Activated B cell treated with CpG ODN at 0.5 μM for 24 hours (primary cell): ENCODE results near the gene CREB3L2. TPM values are rescaled to one million over a fixed set of nuclear protein-coding genes. Genes with fewer than 3 reads are reported as not detected.
"Not testable (repeated sequence)": the region's sequence is repeated elsewhere in the genome, so short reads cannot be mapped to it uniquely, and the experiment has no call there.

Source experiments
- ATAC-seq: fragments of 200-7000 bp; cut with Tn5 transposase; one replicate; pipeline ENCODE4 v1.10.0; 2021; ENCODE audit warnings: low read depth, mild to moderate bottlenecking, moderate library complexity
- CTCF ChIA-PET: fragments of 350-600 bp; sonication (Branson Sonifier 250); formaldehyde crosslinking; loops from one replicate; lab custom pipeline; 2021; ENCODE audit warnings: antibody characterized with exemption; lab: Charles Lee
- POLR2A ChIA-PET: fragments of 350-600 bp; sonication (Branson Sonifier 250); formaldehyde crosslinking; loops from one replicate; lab custom pipeline; 2021; ENCODE audit warnings: antibody characterized with exemption; lab: Charles Lee
- DNase-seq: peaks from one replicate; pipeline ENCODE4 v3.0.0; 2022
- H3K27ac Mint-ChIP-seq: one replicate; pipeline ENCODE4 v1.8.0; 2020; ENCODE audit warnings: mixed read lengths
- H3K27me3 Mint-ChIP-seq: one replicate; pipeline ENCODE4 v1.8.0; 2021; ENCODE audit warnings: mixed read lengths
- H3K36me3 Mint-ChIP-seq: one replicate; pipeline ENCODE4 v1.8.0; 2021; ENCODE audit warnings: low read depth, mixed read lengths
- H3K4me1 Mint-ChIP-seq: one replicate; pipeline ENCODE4 v1.8.0; 2021; ENCODE audit warnings: mixed read lengths
- H3K4me3 Mint-ChIP-seq: one replicate; pipeline ENCODE4 v1.8.0; 2020; ENCODE audit warnings: mild to moderate bottlenecking, mixed read lengths
- H3K9me3 Mint-ChIP-seq: one replicate; pipeline ENCODE4 v1.8.0; 2020; ENCODE audit warnings: mixed read lengths
- CTCF ChIP-seq: fragments of 200-600 bp; IDR thresholded peaks from one replicate; pipeline ENCODE4 v1.8.0; 2022; ENCODE audit warnings: antibody characterized with exemption, mild to moderate bottlenecking
- intact Hi-C: fragments of 100-400 bp; cut with micrococcal nuclease; formaldehyde crosslinking; loops from one replicate; pipeline ENCODE4 v1.15.1; 2024
- total RNA-seq: library from RNA; stranded (reverse); gene quantifications from 2 replicates; pipeline ENCODE4 v1.2.3, GENCODE V29; 2022

Gene CREB3L2
- total RNA-seq, 1 donor from 2014 or later: 21.7 TPM

DNA sequence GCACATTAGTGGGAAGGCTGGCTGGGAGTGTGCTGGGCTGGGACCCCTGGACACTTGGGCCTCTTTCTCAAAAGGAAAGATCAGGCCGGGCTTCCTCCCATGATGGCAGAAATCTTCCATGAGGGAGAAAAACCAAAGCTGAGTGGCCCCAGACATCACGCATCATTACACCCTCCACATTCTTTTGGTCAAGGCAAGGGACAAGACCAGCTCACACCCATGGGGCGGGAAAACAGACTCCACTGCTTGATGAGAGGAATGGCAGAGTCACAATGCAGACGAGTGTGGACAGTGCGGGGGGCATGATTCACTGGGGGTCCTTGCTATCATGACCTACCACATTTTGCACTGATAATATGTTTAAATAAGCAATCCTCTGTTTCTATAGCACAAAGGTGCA, 73.3 kb downstream of the CREB3L2 start:
- peaks cover 33% of the 10 kb centered on the region for H3K36me3 Mint-ChIP-seq
- H3K9me3 Mint-ChIP-seq: no peaks in the 10 kb centered on the region
- POLR2A ChIA-PET: no interaction called here
- H3K4me3 Mint-ChIP-seq: no peak overlapping the region
- CTCF ChIA-PET: no interaction called here
- intact Hi-C loops: no loop called here
- no peak overlapping the region for H3K27ac Mint-ChIP-seq
- peaks cover 13% of the 10 kb centered on the region for H3K4me1 Mint-ChIP-seq
- TF ChIP-seq CTCF: no peak
- no peak for ATAC-seq
- no peaks in the 10 kb centered on the region for H3K27me3 Mint-ChIP-seq
- DNase-seq: no peak

- no peak overlapping the region for H3K4me3 Mint-ChIP-seq
- ChIA-PET CTCF (no interaction called here), POLR2A (no interaction called here)
- intact Hi-C loops: no loop called here
- no peak for DNase-seq
- no peak for TF ChIP-seq CTCF
- no peaks in the 10 kb centered on the region for H3K9me3 Mint-ChIP-seq
- ATAC-seq: no peak
- H3K27ac Mint-ChIP-seq: no peak overlapping the region
- peaks cover 1% of the 10 kb centered on the region for H3K4me1 Mint-ChIP-seq
- peaks cover 33% of the 10 kb centered on the region for H3K36me3 Mint-ChIP-seq
- no peaks in the 10 kb centered on the region for H3K27me3 Mint-ChIP-seq
These were observed 74.5 kb downstream of the CREB3L2 start for GRCh38 chr7:137927386-137927785.

DNA sequence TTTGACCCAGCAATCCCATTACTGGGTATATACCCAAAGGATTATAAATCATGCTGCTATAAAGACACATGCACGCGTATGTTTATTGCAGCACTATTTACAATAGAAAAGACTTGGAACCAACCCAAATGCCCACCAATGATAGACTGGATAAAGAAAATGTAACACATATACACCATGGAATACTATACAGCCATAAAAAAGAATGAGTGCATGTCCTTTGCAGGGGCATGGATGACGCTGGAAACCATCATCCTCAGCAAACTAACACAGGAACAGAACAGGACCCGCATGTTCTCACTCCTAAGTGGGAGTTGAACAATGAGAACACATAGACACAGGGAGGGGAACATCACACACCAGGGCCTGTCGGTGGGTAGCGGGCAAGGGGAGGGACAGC, 75.7 kb downstream of the CREB3L2 start:
- H3K4me3 Mint-ChIP-seq, H3K27me3 Mint-ChIP-seq, POLR2A ChIA-PET, intact Hi-C loops, H3K9me3 Mint-ChIP-seq, H3K27ac Mint-ChIP-seq, H3K4me1 Mint-ChIP-seq, DNase-seq, CTCF ChIA-PET, ATAC-seq: not testable (repeated sequence)
- peaks cover 35% of the 10 kb centered on the region for H3K36me3 Mint-ChIP-seq

DNA sequence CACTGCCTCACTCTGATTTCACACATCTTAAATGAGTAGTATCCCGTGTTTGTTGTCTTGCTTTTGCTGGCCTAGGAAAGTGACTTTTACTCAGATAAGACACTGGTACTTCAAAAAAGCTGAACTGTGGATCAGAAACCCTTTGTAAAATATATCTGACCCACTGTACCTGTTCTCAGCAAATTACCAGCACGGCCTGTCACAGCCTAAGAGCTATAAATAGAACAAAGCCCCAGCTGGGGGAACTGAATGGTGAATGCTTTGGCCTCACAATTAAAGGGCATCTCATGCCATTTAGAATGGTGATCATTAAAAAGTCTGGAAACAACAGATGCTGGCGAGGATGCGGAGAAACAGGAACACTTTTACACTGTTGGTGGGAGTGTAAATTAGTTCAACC, 76.1 kb downstream of the CREB3L2 start:
- no peaks in the 10 kb centered on the region for H3K27me3 Mint-ChIP-seq

DNA sequence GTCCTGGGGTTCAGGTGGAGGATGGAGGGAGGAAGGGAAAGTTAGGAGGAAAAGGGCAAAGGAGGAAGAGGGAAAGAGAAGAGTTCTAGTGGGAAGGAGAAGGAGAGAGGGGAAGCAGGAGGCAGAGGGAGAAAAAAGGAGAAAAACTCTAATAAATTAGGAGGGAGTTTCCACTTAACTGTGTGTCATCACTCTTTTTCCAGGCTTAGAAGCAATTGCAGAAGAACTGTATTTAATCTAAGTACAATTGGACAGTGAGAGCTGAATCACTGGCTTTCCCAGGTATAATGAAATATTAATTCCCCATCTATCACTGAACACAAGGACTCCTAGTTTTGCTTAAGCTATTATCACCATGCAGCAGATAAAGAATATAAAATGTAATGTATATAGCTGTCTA, 76.8 kb downstream of the CREB3L2 start:
- ATAC-seq (no peak), DNase-seq (no peak)
- Mint-ChIP-seq H3K9me3 (no peaks in the 10 kb centered on the region), H3K27me3 (no peaks in the 10 kb centered on the region), H3K4me3 (no peak overlapping the region), H3K4me1 (peaks cover 7% of the 10 kb centered on the region), H3K27ac (no peak overlapping the region), H3K36me3 (peaks cover 39% of the 10 kb centered on the region)
- ChIA-PET POLR2A (no interaction called here), CTCF (no interaction called here)
- intact Hi-C loops: no loop called here
- TF ChIP-seq CTCF: no peak

More for the DNA sequence above, 76.1 kb downstream of the CREB3L2 start:
- DNase-seq (no peak), ATAC-seq (no peak)
- Mint-ChIP-seq H3K36me3 (peaks cover 39% of the 10 kb centered on the region), H3K4me1 (peaks cover 7% of the 10 kb centered on the region), H3K27ac (no peak overlapping the region), H3K9me3 (no peaks in the 10 kb centered on the region), H3K4me3 (no peak overlapping the region)
- ChIA-PET POLR2A (no interaction called here), CTCF (no interaction called here)
- intact Hi-C loops: no loop called here
- no peak for TF ChIP-seq CTCF

DNA sequence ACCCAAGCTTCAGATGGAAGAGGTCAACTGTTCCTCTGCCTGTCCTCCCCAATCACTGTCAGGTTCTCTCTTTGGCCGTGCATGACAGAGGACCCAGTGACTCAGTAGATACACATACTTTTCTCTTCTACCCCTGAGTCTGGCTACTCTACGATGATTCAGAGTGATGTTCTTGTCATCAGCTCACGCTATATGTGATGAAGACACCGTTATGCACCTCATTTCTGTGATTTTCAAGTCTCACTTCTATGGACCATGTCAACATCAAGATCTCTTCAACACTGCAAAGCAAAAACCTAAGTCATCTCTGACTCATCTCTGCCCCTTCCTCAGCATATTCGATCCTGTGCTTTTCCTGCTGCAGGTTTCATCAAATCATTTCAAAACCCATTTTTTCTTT, 78.5 kb downstream of the CREB3L2 start:
- DNase-seq: no peak
- POLR2A ChIA-PET: no interaction called here
- H3K27ac Mint-ChIP-seq: no peak overlapping the region
- peaks cover 37% of the 10 kb centered on the region for H3K36me3 Mint-ChIP-seq
- H3K27me3 Mint-ChIP-seq: no peaks in the 10 kb centered on the region
- intact Hi-C loops: no loop called here
- H3K9me3 Mint-ChIP-seq: no peaks in the 10 kb centered on the region
- H3K4me3 Mint-ChIP-seq: no peak overlapping the region
- CTCF ChIA-PET: interaction anchor here (1.2 kb wide), 1 partner anchor 19 kb away, joined by 3 read pairs; no protein-coding TSS in a partner anchor
- ATAC-seq: no peak
- TF ChIP-seq CTCF: no peak
- peaks cover 7% of the 10 kb centered on the region for H3K4me1 Mint-ChIP-seq
